ENCODE data around the gene KLHL14. TPM values are rescaled to one million over a fixed set of nuclear protein-coding genes. Genes with fewer than 3 reads are reported as not detected.

The KLHL14 gene
- total RNA-seq, 4 donors from 2014 or later = 0.28 to 14.0 (median 1.1) TPM

- Histone ChIP-seq H3K4me1 (no peaks in the 10 kb centered on the region), H3K9me3 (no peaks in the 10 kb centered on the region), H3K27ac (no peak overlapping the region), H3K27me3 (no peaks in the 10 kb centered on the region), H3K4me3 (no peak overlapping the region), H3K36me3 (no peaks in the 10 kb centered on the region)
- no peak for TF ChIP-seq POLR2A (IDR thresholded peaks at IDR 0.05)
- no peak for TF ChIP-seq CTCF (IDR thresholded peaks at IDR 0.05)
- no peak for DNase-seq
Measured at GRCh38 chr18:32677578-32677977, 95.2 kb downstream of the KLHL14 start.

GRCh38 chr18:32674491-32674890 is 98.3 kb downstream of the KLHL14 start:
- TF ChIP-seq CTCF (IDR thresholded peaks at IDR 0.05) (no peak), POLR2A (IDR thresholded peaks at IDR 0.05) (no peak)

GRCh38 chr18:32672398-32672797 is 100.4 kb downstream of the KLHL14 start:
- no peak overlapping the region for H3K27ac ChIP-seq
- no peaks in the 10 kb centered on the region for H3K36me3 ChIP-seq
- H3K27me3 ChIP-seq = no peaks in the 10 kb centered on the region
- no peak overlapping the region for H3K4me3 ChIP-seq
- no peak for DNase-seq
- H3K4me1 ChIP-seq = no peaks in the 10 kb centered on the region
- H3K9me3 ChIP-seq = no peaks in the 10 kb centered on the region
- TF ChIP-seq CTCF (IDR thresholded peaks at IDR 0.05) (no peak), POLR2A (IDR thresholded peaks at IDR 0.05) (no peak)

More at GRCh38 chr18:32674491-32674890, 98.3 kb downstream of the KLHL14 start:
- Histone ChIP-seq H3K27me3 (no peaks in the 10 kb centered on the region), H3K9me3 (no peaks in the 10 kb centered on the region), H3K36me3 (no peaks in the 10 kb centered on the region), H3K4me1 (no peaks in the 10 kb centered on the region), H3K27ac (no peak overlapping the region), H3K4me3 (no peak overlapping the region)
- no peak for DNase-seq

GRCh38 chr18:32670727-32671126 is 102.1 kb downstream of the KLHL14 start:
- no peak for TF ChIP-seq POLR2A (IDR thresholded peaks at IDR 0.05)
- no peak for TF ChIP-seq CTCF (IDR thresholded peaks at IDR 0.05)
- Histone ChIP-seq H3K36me3 (no peaks in the 10 kb centered on the region), H3K4me1 (no peaks in the 10 kb centered on the region), H3K9me3 (no peaks in the 10 kb centered on the region), H3K4me3 (no peak overlapping the region), H3K27ac (no peak overlapping the region), H3K27me3 (no peaks in the 10 kb centered on the region)
- no peak for DNase-seq

GRCh38 chr18:32669549-32670165 is 103.2 kb downstream of the KLHL14 start:
- no peaks in the 10 kb centered on the region for H3K36me3 ChIP-seq
- no peak for DNase-seq

More at GRCh38 chr18:32669549-32670165, 103.2 kb downstream of the KLHL14 start:
- Histone ChIP-seq H3K27me3 (no peaks in the 10 kb centered on the region), H3K4me1 (no peaks in the 10 kb centered on the region), H3K27ac (no peak overlapping the region), H3K4me3 (no peak overlapping the region), H3K9me3 (no peaks in the 10 kb centered on the region)
- TF ChIP-seq POLR2A (IDR thresholded peaks at IDR 0.05) (no peak), CTCF (IDR thresholded peaks at IDR 0.05) (no peak)

All from Peyer's patch (tissue), 4 donors.